Ecto neural progenitor cell (in vitro differentiated cells): ENCODE data around the gene EHMT1.
A peak's percentile ranks its signal among the peaks of the same experiment; 100 is the strongest.

Experiments
- DNase-seq: peaks from one replicate; pipeline ENCODE4 v3.0.0-alpha.2; 2018; ENCODE audit warnings: low spot score

EHMT1 gene

GRCh38 chr9:137647096-137647714 lies 28.4 kb downstream of the EHMT1 start:
- no peak for DNase-seq

DNA sequence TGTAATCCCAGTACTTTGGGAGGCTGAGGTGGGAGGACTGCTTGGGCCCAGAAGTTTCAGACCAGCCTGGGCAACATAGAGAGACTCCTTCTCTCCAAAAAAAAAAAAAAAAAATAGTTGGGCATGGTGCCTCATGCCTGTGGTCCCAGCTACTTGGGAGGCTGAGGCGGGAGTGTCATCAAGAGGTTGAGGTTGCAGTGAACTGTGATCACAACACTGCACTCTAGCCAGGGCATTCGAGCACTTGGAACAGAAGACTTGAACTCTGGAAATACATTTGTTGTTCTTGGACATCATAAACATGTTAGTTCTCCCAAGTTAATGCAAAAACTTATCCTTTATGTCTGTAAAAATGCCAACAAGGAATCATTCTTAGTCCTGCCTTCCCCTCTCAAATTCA lies 29.6 kb downstream of the EHMT1 start:
- no peak for DNase-seq

DNA sequence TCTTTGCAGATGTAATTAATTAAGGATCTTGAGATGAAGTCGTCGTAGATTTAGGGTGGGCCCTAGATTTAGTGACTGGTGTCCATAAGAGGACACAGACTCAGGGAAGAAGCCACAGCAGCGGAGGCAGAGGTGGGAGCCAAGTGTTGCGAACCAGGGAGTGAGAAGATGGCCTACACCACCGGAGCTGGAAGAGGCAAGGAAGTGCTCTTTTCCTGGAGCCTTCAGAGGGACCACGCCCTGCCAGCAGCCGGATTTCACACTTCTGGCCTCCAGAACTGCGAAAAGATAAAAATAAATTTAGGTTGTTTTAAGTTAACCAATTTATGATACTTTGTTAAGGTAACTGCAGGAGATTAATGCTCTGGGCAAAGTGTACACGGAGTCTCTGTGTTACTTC lies 30.7 kb downstream of the EHMT1 start:
- no peak for DNase-seq

DNA sequence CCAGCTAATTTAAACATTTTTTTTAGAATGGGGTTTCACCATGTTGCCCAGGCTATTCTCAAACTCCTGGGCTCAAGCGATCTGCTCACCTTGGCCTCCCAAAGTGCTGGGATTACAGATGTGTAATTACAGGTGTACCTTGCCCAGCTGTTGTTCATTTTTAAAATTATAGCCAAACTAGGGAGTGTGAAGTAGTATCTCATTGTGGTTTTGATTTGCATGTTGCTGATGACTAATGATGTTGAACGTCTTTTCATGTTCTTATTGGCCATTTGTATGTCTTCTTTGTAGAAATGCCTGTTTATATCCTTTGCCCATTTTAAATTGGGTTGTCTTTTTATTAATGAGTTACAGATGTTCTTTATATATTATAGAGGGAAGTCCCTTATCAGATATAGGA lies 31.5 kb downstream of the EHMT1 start:
- DNase-seq = no peak

GRCh38 chr9:137650779-137651178 lies 32.0 kb downstream of the EHMT1 start:
- DNase-seq = no peak

DNA sequence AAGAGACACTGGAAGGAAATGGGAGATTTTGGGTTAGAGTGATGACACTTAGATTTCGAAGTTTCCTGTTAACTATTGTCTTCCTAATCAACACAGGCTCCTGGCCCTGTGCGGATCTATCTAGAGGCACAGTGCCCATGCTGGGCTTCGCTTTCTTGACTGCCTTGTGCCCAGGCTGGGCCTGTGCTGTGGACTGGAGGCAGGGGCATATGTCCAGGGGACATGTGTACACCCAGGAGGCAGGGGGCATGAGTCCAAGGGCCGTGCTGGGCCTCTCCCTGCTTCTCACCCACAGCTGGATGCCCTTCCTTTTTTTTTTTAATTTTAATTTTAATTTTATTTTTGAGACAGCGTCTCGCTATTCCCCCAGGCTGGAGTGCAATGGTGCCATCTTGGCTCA lies 37.6 kb downstream of the EHMT1 start:
- no peak for DNase-seq

DNA sequence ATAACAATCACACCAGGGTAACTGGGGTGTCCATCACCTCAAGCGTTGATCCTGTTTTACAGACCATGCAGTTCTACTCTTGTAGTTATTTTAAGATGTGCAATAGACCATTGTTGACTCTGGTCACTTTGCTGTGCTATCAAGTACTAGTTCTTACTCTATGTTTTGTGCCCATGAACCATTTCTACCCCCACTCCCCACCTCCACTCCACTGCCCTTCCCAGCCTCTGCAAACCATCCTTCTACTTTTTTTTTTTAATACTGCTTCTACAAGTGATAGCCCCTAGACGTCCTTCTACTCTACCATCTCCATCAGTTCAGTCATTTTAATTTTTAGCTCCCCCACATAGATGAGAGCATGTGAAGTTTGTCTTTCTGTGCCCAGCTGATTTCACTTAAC lies 38.8 kb downstream of the EHMT1 start:
- no peak for DNase-seq

DNA sequence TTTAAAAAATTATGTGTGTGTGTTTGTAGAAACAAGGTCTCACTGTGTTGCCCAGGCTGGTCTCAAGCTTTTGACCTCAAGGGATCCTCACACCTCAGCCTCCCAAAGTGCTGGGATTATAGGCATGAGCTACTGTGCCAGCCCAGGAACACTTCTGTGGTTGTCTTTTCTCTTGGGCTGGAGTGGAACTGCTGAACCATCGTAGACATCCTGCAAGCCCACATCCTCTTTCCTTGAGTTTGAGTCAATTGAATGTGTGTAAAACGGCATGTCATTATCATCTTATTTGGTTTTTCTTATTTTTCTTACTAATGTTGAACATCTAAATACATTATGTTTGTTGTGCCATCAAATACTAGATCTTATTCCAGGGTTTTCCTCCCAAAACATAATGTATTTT lies 40.0 kb downstream of the EHMT1 start:
- DNase-seq = no peak

GRCh38 chr9:137660144-137660543 lies 41.3 kb downstream of the EHMT1 start:
- no peak for DNase-seq

DNA sequence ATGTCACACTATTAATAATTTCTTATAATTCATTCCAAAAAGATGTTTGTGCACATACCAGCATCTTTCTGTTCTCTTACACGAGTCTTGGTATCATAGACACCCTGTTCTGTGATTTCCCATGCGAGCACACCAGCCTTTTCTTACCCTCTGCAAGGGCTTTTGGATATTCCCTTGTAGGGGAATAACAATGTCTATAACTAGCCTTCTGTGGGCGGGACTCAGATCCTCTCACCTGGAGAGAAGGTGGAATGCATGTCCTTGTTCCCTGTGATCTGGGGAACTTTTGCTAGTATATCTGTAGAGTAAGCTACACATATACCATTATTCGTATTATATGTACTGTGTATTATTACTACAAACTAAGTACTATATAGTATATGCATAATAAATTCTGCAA lies 44.8 kb downstream of the EHMT1 start:
- no peak for DNase-seq

GRCh38 chr9:137664676-137665075 lies 45.9 kb downstream of the EHMT1 start:
- DNase-seq = no peak

DNA sequence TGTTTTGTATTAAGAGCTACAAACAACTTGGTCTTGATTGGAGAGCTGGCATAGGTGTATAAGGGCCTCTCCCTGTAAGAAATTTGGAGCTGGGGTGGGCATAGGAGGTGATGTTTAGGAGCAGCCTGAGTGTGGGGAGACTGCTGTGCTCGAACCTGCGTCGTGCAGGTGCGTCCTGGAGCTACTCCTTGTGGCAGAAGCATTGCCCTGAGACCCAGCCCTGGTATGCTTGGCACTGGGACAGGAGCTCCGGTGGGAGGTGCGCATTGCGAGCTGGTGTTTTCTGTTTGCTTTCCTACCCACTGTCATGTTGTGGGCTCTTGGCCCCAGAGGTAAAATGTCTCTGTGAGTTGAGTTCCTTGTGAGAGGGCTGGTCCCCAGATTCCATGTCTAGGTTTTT lies 46.4 kb downstream of the EHMT1 start:
- DNase-seq = no peak

GRCh38 chr9:137665697-137666512 lies 47.1 kb downstream of the EHMT1 start:
- DNase-seq = peak; percentile 82

DNA sequence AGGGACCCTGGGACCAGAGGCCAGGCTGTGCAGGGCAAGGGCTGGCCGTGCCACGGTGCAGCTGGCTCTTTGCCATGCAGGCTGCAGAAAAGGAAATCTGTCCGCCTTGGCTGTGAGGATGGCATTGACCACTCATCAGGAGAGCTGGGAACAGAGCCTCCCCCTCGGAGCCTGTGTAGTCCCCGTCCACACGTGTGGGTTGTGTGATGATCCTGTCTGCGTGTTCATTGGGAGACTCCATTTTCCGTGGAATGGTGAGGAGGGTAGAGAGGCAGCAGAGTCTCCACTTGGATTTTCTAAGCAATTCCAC lies 47.7 kb downstream of the EHMT1 start:
- no peak for DNase-seq

GRCh38 chr9:137666955-137667670 lies 48.3 kb downstream of the EHMT1 start:
- peak; percentile 63 for DNase-seq

- no peak for DNase-seq
These were observed 49.4 kb downstream of the EHMT1 start for GRCh38 chr9:137668203-137668602.

GRCh38 chr9:137669261-137669672 lies 50.5 kb downstream of the EHMT1 start:
- peak; percentile 65 for DNase-seq

- peak; percentile 72 for DNase-seq
These were observed 51.8 kb downstream of the EHMT1 start for GRCh38 chr9:137670391-137671195.

DNA sequence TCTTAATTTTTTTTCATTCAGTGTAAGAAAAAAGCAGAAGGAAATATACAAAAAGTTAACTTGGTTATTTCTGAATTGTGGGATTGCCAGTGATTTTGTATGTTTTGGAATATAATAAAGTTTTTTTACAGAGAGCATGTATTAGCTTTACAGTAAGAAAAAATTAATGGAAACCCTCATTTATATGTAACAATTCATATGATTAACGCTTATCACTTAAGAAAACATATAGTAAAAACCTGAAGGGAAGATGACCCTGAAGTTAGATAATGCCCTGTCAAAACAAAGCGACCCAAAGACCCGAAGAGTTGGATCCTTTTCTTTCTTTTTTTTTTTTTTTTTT lies 52.4 kb downstream of the EHMT1 start:
- no peak for DNase-seq

DNA sequence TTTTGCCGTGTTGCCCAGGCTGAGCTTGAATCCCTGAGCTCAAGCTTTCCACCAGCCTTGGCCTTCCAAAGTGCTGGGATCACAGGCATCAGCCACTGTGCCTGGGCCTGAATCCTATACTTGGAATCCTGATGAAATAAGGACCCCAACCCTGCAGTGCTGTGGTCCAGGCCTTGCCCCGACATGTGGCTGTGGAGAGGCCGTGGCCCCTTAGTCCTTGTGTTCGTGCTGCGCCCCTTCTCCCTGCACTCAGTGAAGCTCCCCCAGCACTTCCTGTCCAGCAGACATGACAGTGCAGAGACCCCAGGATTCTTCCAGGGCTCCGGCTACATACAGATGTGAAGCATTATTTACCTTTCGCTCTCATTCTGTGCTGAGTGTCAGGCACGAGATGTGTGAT lies 52.9 kb downstream of the EHMT1 start:
- no peak for DNase-seq

- DNase-seq = no peak
These were observed 54.3 kb downstream of the EHMT1 start for GRCh38 chr9:137672907-137673791.

GRCh38 chr9:137673886-137674285 lies 55.1 kb downstream of the EHMT1 start:
- DNase-seq = no peak
